RWPE1 (cell line): ENCODE measurements around the gene SSR2.
A peak's percentile ranks its signal among the peaks of the same experiment; 100 is the strongest.

ENCODE experiments used
- CTCF ChIA-PET: fragments of 350-600 bp; sonication (Branson Sonifier 250); formaldehyde crosslinking; extraction: SDS; loops from one replicate; lab custom pipeline; 2021; lab: Yijun Ruan, JAX
- POLR2A ChIA-PET: fragments of 400-600 bp; formaldehyde crosslinking; extraction: SDS; loops from one replicate; lab custom pipeline; 2020; ENCODE audit warnings: antibody characterized with exemption; ENCODE audit not compliant: low non-redundant PET; lab: Yijun Ruan, JAX
- DNase-seq: peaks from one replicate; pipeline ENCODE4 v3.0.0; 2012; ENCODE audit warnings: low spot score
- H3K27ac ChIP-seq: fragments of 450-650 bp; 2 replicates; pipeline ENCODE4 v1.5.1; 2017
- CTCF ChIP-seq: fragments of 450-650 bp; conservative IDR thresholded peaks from 2 replicates; pipeline ENCODE4 v1.5.1; 2017; ENCODE audit warnings: low read depth, mild to moderate bottlenecking

The SSR2 gene

DNA sequence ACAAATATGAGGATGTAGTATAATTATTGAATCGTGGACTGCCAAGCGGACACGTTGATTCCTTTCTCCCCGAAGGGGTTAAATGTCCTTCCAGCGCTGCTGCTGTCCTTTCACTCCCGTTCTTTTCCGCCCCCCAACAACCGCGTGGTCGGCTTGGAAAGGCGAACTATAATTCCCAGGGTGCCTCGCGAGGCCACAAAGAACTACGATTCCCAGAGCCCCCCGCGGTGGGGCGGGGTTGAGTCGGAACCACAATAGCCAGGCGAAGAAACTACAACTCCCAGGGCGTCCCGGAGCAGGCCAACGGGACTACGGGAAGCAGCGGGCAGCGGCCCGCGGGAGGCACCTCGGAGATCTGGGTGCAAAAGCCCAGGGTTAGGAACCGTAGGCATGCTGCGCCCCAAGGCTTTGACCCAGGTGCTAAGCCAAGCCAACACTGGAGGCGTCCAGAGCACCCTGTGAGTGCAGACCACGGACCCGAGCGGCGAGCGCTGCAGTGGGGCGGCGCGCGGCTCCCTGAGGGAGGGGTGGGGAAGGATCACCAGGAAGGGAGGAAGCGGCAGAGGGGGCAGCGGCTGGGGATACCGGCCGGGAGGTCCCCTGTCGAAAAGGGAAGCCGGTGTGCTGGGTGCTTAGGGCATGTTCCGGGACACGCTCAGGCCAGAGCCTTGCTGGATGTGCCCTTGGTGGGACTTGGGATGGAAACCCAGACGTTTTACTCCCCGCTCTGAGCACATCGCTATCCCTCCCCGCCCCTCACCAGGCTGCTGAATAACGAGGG, 33.9 kb upstream of the SSR2 start, which contains the start of gene LAMTOR2:
Gene LAMTOR2 (plus strand): TSS at position 283 of the 781 bp plus-strand sequence. CDS start 108 bp downstream, at position 391.
- ChIA-PET POLR2A (no interaction called here), CTCF (interaction anchor here (0.7 kb wide), 1 partner anchor 40 kb away, joined by 3 read pairs; no protein-coding TSS in a partner anchor)
- TF ChIP-seq CTCF: no peak
- DNase-seq: peak; percentile 98
- H3K27ac ChIP-seq: peak within 1 kb of the TSS; percentile 96

DNA sequence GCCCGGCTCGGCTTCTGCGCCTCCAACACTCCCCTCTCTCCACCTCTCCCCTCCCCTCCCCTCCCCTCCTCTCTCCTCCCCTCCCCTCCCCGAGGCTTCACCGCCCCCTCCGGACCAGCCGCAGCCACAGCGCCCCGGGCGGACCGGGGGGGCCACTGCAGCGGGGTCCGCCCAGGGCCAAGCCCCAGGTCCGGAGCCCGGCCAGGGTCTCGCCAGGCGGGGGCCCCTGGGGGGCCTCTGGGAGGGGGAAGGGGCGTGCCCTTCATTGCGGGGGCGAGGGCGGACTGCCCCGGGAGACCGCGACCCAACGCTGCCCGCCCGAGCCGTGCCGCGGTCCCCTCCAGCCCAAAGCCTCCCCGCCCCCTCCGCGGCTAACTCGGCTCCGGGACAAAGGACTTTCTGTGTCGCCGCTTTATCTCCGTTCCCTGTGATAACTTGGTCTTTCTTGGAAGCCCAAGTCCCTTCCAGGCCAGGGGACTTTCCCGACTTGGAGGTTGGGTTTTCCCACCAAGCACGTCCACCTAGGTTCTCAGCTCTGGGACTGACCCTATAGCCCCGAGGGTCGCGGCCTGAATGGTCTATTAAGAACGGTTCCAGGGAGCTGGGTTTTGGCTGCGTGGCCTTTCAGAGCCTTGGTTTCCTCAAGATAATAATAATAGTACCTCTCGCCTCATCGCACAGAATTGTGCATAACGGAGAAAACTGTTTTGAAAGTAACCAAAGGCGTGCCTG, 33.2 kb upstream of the SSR2 start, which contains the start of gene UBQLN4:
Gene UBQLN4 (minus strand): TSS at position 31 of the 732 bp plus-strand sequence. CDS start 97 bp downstream, outside the sequence.
- DNase-seq: peak; percentile 93
- peak; percentile 82 for TF ChIP-seq CTCF
- H3K27ac ChIP-seq: peak within 1 kb of the TSS; percentile 96
- POLR2A ChIA-PET: no interaction called here
- CTCF ChIA-PET: interaction anchor here (0.6 to 0.7 kb wide), 3 partner anchors 19 to 267 kb away, joined by 3 to 5 read pairs (median 4); no protein-coding TSS in a partner anchor

GRCh38 chr1:156052862-156053767, 32.4 kb upstream of the SSR2 start:
- TF ChIP-seq CTCF: no peak
- POLR2A ChIA-PET: no interaction called here

DNA sequence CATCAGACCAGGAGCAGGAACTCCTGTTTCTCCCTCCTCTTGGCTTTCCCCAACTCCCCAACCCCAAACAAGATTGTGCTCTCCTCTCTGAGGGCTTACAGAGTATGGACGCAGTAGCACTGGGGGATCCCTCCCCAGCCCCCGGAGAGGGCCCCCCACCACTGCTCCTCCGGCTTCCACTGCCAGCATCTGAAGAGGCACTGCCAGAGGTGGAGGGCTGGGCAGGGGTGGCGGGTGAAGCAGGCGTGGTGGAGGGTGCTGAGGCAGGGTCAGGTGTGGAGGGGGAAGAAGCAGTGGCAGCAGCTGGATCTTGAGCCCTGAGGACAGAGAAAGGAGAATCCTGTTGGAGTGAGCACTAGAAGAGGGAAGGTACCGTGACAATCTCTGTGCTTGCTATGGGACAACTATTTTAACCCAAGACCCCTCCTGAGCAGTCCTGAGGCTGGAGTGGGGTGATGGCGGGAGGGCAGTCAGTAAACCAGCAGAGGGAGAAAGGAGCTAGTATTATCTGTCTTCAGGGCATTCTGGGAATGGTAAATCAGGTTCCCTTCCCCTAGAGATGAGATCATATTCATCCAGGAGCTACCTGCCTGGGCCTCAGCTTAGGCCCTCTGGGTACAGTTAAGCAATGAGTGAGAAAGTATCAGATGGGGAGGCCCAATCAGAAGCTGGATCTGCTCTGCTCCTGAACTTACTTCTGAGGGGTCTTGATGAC, 30.4 kb upstream of the SSR2 start:
- POLR2A ChIA-PET: interaction anchor here (0.6 kb wide), 2 partner anchors 54 to 111 kb away, joined by 3 read pairs; no protein-coding TSS in a partner anchor
- CTCF ChIA-PET: interaction anchor here (0.6 kb wide), 3 partner anchors 20 to 76 kb away, joined by 3 read pairs; no protein-coding TSS in a partner anchor
- no peak for TF ChIP-seq CTCF
- H3K27ac ChIP-seq: peak overlapping the region; percentile 2; the same call in 1 of the 2 replicates
- no peak for DNase-seq

More at GRCh38 chr1:156052862-156053767, 32.4 kb upstream of the SSR2 start:
- H3K27ac ChIP-seq: peak overlapping the region; percentile 96
- CTCF ChIA-PET: interaction anchor here (0.6 to 0.9 kb wide), 4 partner anchors 20 to 266 kb away, joined by 4 to 5 read pairs (median 4); no protein-coding TSS in a partner anchor
- peak; percentile 77 for DNase-seq

DNA sequence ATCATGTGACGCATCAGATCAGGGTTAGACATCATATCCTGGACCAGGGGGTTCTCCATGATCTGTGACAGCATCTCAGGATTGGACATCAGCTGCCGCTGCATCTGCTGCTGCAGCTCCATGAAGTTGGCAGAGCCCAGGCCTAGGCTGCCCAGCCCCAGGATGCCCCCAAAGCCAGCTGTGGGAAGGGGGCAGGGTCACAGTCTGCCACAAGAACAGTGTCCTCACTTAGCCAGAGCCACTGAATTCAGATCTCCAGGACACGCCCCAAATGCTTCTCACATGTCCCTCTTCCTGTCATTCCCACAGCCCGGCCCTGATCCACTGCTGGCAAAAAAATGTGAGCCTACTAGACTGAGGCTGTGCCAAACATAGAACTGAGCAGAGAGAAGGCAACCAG, 29.6 kb upstream of the SSR2 start:
- ChIA-PET POLR2A (interaction anchor here (1.3 kb wide), 1 partner anchor 162 kb away, joined by 3 read pairs; the partner anchor contains the start of gene PMF1), CTCF (no interaction called here)
- H3K27ac ChIP-seq: peak overlapping the region; percentile 2
- no peak for TF ChIP-seq CTCF
- DNase-seq: no peak
